CD4-positive, alpha-beta T cell treated with Interleukin-21 for 1 hour (primary cell): ENCODE measurements around the gene TNNI3.
"Not testable (repeated sequence)": the region's sequence is repeated elsewhere in the genome, so short reads cannot be mapped to it uniquely, and the experiment has no call there.

ENCODE experiments used
- DNase-seq: peaks from one replicate; pipeline ENCODE4 v3.0.0-alpha.2; 2020

Gene TNNI3

DNA sequence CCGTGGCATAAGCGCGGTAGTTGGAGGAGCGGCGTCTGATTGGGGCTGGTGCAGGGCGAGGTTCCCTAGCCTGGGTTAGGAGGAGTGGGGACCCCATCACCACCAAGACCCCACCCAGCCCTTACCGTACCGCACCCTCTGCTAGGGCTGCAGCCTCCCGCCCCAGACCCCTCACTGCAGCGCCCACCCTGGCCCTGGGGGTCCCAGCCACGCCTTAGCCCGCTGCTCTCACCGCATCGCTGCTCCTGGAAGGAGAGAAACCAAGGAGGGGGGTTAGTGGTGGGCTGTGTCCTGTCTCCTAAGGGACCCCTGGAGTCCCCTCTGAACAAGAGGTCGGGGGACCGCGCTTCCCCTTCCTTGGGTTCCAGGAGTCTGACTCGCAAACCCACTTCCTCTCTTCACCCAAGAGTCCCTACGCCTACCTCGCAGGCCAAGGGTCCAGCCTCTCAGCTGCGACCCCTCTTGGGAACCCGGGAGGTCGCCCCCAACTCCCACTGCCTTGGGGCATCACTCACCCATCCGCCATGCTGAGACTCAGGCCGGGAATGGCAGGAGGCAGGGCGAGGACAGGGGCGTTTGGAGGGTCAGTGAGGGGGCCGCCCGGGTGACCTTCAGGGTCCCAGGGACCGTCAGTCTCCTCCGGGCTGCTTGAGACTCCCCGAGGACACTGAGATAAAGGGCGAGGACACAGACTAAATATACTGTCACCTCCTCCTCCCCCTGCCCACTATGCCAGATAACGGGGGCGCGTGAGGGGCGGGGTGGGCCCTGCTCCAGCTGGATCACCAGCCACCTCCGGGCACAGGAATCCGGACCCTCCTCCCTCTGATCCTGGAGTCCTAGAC lies at the start of gene TNNI3:
Gene TNNI3, minus strand, starts transcription at position 669 of the 845 bp plus-strand sequence. Its CDS starts 143 bp downstream, at position 526.
- DNase-seq, result no peak

DNA sequence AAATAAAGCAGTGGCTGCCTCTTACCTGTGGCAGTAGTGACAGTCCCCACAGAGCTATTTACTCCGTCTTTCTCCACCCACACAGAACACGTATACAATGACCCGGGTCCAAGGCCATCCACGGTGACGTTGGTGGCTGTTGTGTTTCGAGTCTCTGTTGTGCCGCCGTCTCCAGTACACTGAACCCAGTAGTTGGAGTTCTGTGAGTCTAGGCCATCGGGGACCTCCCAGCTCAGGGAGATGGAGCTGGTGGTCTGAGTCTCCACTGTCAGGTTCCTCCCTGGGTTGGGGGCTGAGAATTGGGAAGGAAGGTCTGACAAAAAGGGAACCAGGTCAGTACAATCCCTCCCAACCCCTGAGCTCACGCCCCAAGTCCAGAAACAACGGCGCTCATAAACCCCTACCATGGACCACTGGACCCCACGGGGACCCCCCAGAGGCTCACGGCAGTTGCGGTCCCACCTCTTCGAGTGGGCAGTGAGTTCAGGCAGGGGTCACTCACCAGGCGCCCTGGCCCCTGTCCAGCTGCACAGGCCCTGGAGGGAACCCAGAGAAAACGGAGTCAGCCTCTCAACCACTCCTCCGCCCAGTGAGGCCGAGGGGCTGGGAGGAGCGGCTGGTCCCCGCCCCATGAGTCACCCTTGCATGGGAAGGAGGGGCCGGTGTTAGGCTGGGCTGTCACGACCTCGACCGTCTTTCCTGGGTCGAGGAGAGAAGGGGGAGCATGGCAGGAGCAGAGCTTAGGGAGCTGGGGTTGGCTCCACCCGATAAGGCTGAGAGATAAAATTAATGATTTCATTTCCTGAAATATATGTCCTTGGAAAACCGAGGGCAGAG lies 49.4 kb upstream of the TNNI3 start:
- no peak for DNase-seq

DNA sequence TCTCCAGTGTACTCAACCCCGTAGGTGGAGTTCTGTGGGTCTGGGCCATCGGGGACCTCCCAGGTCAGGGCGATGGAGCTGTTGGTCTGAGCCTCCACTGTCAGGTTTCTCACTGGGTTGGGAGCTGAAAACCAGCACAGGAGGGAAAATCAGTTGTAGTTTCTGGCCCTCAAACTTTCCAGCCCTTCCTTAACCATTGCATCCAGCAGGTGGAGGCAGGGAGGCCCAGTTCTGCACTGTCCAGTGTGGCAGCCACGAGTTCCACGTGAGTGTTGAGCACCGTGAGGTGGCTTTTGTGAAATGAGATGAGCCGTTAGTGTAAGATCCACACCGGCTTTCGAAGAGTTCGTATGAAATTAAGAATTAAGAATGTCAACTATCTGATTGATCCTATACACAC lies 44.7 kb upstream of the TNNI3 start:
- DNase-seq, result not testable (repeated sequence)

DNA sequence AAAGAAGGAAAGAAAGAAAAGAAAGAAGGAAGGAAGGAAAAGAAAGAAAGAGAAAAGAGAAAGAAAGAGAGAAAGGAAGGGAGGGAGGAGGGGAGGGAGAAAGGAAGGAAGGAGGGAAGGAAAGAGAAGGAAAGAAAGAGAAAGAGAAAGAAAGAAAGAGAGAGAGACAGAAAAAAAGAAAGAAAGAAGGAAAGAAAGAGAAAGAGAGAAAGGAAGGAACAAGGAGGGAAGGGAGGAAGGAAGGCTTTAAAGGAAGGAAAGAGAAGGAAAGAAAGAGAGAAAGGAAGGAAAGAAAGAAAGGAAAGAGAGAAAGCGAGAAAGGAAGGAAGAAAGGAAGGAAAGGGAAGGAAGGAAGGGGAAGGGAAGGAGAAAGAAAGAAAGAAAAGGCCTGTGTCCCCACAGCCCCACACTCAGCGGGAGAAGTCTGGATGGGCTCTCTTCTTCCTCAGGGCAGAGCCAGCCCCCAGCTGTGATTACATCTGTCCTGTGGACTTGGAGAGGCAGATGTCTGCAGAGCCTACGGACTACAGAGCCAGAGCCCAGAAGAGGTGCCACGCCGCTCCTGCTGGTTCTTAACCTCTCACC lies 42.2 kb upstream of the TNNI3 start:
- DNase-seq, result no peak

DNA sequence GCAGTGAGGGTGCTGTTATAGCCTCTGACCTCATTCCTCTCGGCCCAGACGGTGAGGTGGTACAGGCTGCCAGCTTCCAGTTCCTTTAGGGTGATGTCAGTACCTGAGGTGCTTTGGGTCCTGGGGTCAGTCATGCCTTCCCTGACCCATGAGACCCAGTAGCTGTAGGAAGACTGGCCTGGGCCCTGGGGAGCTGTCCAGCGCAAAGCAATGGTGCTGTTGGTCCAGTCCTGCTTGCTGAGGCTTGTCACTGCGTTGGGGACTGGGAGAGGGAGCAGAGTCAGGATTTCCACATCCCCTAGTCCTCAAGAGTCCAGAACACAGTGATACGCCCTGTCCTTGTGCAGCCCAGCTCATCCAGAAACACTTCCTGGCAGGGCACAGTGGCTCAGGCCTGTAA lies 41.1 kb upstream of the TNNI3 start:
- no peak for DNase-seq

DNA sequence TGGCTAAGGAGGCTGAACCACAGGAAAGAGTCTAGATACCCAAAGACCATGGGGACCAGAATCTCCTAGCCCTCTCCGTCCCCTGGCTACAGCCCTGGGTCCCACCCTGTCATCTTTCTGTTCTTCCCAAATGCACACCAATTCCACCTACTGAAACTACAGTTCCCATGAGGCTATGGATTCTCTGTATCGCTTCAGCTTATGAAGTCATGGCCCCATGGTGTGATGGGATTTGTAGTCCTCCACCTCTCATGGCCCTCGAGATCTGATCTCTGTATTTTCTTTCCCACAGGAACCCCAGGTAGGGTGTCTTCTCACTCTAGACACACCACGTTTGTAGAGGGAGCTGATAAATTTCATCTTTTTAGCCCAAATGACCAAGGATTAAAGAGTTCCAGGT lies 40.0 kb upstream of the TNNI3 start:
- DNase-seq, result peak; percentile 15

DNA sequence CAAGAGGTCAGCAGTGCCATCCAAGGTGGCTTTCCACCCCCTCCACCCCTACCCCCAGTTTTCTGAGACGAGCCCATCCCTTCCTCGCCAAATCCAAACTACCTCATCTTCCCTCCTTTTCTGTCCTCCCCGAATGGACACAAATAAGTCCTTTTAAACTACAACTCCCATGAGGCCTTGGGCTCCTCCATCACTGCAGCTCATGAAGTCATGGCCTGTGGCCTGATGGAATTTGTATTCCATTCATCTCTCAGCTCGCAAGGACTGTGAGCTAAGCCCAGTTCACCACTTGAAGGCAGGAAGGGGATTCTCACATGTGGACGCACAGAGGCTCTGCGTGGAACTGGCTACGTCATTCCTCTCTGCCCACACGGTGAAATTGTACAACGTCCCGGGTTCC lies 39.3 kb upstream of the TNNI3 start:
- no peak for DNase-seq

DNA sequence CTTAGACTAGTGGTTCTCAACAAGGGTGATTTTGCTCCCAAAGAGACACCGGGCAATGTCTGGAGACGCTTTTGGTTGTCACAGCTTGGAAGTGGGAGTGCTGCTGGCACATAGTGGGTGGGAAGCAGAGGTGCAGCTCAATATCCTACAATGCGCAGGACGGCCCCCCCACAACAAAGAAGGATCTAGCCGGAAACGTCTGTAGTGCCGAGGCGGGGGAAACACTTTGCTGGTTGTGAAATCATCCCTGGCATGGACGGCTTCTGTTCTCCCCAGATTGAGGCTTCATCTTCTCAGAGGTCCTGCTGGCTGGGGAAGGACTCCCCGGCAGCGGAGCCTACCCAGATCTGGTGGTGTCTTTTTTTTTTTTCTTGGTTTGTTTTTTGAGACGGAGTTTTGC lies 35.9 kb upstream of the TNNI3 start:
- DNase-seq, result no peak

DNA sequence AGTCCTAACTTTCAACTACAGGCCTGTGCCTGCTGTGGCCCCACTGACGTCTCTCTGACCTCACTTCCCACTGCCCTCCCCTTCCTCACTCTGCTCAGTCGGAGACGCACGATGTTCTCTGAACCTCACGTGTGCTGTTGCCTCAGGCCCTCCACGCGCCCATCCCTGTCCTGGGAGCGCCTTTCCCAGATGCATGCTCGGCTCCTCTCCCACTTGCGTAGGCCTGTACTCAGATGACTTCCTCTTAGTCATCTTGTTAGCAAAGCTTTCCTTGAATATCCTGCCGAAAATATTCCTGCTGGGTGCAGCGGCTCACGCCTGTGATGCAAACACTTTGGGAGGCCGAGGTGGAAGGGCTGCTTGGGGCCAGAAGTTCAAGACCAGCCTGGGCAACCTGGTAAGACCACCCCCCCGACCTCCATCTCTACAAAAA lies 31.9 kb upstream of the TNNI3 start:
- no peak for DNase-seq

DNA sequence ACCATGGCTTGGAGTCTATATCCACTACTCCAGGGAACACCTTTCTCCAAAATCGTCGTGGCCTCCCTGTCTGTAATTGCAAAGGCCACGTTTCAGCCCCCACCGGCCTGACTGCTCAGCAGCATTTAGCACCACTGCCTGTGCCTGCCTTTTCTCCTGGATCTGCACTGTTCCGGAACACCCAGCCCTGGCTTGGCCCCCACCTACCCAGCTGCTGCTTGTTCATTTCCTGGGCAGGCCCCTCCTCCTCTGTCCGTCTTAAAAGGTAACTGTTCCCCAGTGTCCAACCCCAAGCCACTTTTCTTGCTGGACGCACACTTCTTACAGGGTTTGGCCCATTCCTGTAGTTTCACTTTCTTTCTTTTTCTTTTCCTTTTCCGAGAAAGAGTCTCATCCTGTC lies 31.1 kb upstream of the TNNI3 start:
- DNase-seq, result no peak

DNA sequence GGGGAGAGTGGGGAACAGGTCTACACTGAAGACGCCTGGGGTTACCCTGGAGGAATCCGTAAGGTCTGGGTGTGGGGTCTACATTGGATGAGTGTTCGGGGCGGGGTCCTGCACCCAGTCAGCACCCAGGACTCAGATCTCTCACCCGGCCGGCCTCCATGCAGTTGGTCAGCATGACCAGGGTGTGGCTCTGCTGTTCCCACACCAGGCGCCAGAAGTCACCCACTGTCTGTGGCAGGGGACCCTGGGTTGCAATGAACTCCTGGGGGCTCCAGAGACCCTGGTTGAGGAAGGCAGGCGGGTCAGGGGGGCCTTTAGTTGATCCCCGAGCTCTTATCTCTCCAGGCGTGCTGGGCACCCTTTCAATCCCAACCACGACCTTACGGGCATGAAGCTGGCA lies 28.5 kb upstream of the TNNI3 start:
- DNase-seq, result no peak

DNA sequence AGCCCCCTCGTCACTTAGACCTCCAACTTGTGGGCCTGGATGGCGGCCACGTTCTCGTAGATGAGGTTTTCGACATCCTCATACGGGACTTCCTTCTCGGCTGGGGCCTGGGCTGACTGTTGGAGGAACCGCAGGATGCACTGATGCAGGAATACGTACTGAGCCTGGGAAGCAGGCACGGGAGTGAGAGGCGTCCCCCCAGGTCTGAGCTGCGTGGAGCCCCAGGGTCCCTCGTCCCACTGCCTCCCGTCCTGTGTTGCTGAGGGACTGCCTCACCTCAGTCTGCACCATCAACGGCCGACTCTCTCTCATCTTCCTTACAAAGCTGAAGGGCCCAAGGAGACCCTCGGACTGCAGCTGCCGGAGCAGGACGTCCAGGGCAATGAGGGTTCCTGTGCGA lies 24.2 kb upstream of the TNNI3 start:
- DNase-seq, result no peak

DNA sequence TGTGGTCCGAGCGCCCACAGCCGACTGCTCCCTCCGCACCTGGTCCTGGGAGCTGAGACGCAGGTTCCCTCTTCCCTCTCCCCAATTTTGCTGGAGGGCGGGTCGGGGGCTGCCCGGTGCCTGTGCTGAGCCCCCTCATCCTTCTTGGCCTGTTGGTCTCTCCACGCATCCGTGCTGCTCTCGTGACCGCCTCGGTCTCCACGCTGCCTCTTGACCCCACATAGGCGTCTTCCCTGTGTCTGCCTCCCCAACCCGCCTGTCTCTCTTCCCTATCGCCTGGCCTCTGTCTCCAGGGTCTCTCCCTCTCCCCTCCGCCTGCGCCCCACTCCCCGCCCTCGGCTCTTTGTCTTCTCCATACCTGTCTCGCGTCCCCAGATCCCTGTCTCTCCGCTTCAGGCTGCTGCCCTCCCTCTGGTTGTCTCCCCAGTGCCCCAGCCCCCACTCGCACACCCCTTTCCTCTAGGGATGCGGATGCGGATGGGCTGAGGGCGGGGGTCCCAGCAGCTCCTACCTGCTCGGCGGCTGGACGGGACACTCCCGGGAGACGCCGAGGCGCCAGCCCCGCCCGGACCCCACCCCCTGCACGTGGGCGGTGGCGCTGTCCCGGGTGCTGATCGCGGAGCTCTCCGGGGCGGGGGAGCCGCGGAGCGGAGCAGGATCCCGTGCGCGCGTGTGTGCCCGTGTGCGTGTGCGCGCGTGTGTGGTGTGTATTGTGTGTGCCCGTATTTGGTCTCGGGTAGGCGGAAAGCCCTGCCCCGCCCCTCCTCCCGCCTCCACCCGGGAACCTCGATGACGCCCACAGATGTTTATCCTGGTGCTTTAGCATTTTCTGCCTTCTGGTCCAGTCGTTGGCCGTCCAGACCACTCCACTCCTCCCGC lies 22.3 kb upstream of the TNNI3 start, which contains the start of gene SYT5:
Gene SYT5, minus strand, starts transcription at position 684 of the 879 bp plus-strand sequence. CDS start 1,248 bp downstream, outside the sequence.
- peak; percentile 64 for DNase-seq

DNA sequence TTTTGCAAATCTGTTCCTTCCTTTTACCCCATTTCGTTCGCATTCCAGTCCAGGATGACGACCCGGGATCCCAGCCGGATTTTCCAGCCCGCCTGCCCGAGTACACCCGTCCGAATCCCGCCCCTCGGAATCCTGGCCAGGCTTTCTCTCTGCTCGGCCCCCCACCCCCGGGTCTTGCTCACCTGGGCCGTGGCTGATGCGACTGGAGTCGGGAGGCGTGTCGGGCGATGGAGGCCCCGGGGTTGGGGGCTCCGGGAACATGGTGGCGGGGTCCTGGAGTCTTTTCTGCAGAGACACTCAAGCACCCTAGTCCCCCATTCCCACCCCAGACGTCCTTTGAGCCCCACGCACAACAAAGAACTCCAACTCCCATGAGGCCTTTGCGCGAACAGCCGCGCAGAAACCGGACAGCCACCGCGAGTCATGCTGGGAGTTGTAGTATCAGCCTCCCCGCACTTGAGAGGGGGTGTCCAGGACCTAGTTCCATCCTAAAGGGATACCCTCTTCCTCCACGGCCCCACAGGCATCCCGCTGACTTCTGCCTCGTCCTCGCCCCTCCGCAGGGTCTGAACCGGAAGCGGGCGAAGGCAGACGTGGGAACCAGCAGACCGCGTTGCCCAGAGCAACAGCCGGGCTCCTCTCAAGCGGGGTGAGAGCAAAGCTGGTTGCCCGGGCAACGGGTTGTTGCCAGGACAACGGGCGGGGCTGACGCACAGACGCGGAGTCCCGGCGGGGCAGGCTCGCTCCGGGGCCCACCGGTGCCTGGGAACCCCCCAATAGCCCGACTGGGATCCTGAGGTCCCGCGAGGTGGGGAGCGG lies 21.5 kb upstream of the TNNI3 start:
- DNase-seq, result peak; percentile 94

DNA sequence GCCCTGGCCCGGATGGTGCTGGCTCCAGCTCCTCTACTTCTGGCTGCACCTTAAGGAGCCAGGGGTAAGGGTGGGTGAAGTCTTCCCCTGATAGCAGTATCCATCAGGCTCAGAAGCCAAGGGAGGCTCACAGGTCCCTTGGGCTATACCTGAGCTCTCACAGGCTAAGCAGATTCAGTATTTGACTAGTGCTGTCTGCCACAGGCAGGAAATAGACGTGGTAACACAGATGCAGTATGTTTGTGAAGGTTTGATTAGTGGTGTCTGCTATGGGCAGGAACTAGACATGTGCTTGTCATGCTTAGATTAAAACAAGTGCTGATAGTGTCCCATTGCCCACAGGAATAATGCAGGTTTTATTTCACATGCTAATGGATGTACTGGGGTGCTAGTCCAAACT lies 18.5 kb upstream of the TNNI3 start:
- DNase-seq, result no peak

DNA sequence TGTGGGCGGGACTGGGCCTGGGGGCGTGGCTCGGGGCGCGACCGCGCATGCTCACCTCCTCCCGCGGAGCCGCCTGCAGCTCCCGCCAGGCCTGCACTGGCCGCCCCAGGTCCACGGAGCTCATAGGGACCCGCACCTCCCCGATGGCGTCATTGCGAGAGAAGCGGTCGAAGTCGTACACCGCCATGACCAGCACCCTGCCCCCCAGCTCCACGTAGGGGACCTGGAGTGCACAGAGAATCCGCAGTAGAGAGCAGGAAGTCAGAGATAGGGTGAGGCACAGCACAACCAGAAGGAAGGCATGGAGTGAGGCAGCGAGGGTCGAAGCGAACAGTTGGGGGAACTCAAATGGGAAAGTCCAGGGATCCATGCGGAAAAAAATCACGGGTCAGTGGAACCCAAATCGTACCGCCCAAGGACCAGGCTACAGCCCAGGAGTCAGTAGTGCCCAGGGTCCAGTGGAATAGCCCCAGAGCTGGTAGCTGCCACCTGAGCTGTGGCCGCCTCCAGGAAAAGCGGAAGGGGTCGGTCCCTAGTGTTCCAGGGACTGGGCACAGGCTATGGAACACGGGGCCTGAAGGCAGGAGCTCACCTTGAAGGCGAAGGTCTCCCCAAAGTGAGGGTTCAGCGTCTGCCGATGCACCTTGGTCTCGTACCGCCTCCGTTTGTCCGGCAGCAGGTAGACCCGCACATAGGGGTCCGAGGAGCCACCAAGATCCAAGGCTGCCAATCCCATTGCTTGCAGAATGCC lies 17.8 kb upstream of the TNNI3 start:
- DNase-seq, result no peak

DNA sequence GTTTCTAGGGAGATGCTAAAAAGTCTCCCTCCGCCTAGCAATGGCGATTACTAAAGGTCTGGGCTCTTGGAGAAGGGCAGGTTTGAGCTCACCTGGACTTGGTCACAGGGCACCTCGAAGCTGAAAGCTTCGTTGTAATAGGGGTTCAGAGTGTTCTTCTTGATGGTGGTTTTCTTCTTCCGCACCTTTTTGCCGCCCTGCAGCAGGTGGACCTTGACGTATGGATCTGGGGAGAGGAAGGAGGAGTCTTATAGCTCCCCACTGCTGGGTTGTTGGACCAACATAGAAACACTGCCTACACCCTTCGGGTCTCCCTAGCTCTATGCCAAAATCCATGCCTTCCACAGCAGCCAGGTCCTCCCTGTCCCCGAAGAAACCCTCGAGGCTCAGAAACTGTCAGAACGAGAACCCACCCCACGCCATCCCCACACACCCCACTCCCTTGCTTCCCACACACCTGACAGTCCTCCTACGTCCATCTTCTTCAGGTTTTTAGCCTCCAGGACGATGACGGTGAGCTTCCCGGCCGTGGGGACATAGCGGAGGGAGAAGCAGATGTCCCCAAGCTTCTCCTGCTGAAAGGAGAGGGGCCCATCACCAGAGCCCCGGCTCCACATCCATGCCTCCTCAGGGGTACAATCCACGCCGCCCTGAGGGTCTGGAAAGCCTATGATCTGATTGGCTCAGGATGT lies 17.0 kb upstream of the TNNI3 start:
- no peak for DNase-seq

DNA sequence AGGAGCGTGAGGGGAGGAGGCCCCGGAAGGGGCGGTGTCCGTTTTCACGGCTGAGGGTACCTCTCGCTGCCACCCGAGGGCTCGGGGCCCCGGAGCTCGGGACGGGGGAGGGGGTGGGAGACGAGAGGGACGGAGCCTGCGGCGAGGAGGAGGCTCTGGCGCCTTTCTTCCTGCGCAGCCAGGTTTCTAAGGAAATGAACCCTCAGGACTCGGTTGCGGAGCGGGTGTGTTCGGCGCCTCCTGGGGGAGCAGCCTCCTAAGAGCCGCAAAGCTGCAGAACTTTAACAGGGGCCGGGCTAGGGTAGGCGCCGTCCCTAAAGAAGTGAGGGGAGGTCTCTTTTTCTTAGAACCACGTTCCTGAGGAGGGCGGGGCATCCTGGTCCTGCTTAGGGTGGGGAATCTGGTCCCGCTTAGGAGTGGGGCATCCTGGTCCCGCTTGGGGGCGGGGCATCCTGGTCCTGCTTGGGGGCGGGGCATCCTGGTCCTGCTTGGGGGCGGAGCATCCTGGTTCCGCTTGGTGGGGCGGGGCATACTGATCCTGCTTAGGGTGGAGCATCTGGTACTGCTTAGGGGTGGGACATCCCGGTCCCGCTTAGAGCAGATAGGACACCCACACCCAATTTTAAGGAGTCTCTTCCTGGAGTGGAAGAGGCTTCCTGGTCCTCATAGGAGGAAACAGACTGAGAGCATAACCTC lies 16.3 kb upstream of the TNNI3 start:
- DNase-seq, result peak; percentile 45

DNA sequence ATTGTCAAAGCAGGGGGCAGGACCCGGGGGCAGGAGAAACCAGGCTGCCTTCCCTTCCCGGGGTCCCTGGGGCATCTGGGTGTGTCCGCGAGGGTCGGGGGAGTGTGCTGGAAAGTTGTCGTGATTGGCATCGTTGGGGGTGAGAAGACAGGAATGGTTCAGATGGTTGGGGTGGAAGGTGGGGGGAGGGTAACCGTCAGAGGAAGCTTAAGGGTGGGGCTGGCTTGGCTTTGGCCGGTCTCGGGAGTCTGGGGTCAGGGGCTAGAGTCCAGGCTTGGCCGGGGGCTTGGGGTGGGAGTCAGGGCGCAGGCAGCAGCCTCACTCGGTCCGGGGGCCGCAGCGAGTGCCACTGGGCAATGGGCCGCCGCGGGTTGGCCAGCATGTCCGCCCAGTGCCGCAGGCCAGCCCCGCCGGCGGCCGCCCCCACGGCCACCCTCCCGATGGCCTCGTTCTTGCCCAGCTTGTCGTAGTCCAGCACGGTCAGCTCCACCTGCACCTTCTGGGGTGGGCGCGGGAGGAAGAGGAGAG lies 15.7 kb upstream of the TNNI3 start:
- no peak for DNase-seq
